Glutamatergic neuron (in vitro differentiated cells): ENCODE data around the gene GRIA2. TPM values are rescaled to one million over a fixed set of nuclear protein-coding genes. Genes with fewer than 3 reads are reported as not detected.
A peak's percentile ranks its signal among the peaks of the same experiment; 100 is the strongest.

Source experiments
- DNase-seq: peaks from one replicate; pipeline ENCODE4 v3.0.0; 2022
- H3K27ac Mint-ChIP-seq: one replicate; pipeline ENCODE4 v1.8.0; 2020; ENCODE audit warnings: mild to moderate bottlenecking, mixed read lengths, inconsistent platforms; ENCODE audit not compliant: unreplicated experiment
- H3K27me3 Mint-ChIP-seq: one replicate; pipeline ENCODE4 v1.8.0; 2020; ENCODE audit warnings: mild to moderate bottlenecking, moderate library complexity, mixed read lengths, inconsistent platforms; ENCODE audit not compliant: unreplicated experiment
- H3K36me3 Mint-ChIP-seq: one replicate; pipeline ENCODE4 v1.8.0; 2020; ENCODE audit warnings: mild to moderate bottlenecking, mixed read lengths, inconsistent platforms; ENCODE audit not compliant: unreplicated experiment
- H3K4me1 Mint-ChIP-seq: one replicate; pipeline ENCODE4 v1.8.0; 2020; ENCODE audit warnings: mild to moderate bottlenecking, low read depth, mixed read lengths, inconsistent platforms; ENCODE audit not compliant: unreplicated experiment
- H3K4me3 Mint-ChIP-seq: one replicate; pipeline ENCODE4 v1.8.0; 2020; ENCODE audit warnings: mild to moderate bottlenecking, mixed read lengths, inconsistent platforms; ENCODE audit not compliant: unreplicated experiment
- H3K9me3 Mint-ChIP-seq: one replicate; pipeline ENCODE4 v1.8.0; 2020; ENCODE audit warnings: mild to moderate bottlenecking, moderate library complexity, mixed read lengths, inconsistent platforms; ENCODE audit not compliant: unreplicated experiment
- total RNA-seq: library from RNA; stranded (reverse); fragmentation: NEBNext Ultra II Directional; extraction: Animal tissue kit (Norgen Biotek cat#: 25700); gene quantifications from one replicate; pipeline ENCODE4 v1.2.1, GENCODE V29; 2021; ENCODE audit not compliant: unreplicated experiment
- TF ChIP-seq, protein P1 (sequence below): fragments of 200-600 bp; sonication (generic); IDR thresholded peaks from one replicate; pipeline ENCODE4 v1.5.0; 2021; ENCODE audit not compliant: partially characterized antibody, unreplicated experiment

Gene GRIA2
- total RNA-seq, 1 donor from 2014 or later = 21.3 TPM

DNA sequence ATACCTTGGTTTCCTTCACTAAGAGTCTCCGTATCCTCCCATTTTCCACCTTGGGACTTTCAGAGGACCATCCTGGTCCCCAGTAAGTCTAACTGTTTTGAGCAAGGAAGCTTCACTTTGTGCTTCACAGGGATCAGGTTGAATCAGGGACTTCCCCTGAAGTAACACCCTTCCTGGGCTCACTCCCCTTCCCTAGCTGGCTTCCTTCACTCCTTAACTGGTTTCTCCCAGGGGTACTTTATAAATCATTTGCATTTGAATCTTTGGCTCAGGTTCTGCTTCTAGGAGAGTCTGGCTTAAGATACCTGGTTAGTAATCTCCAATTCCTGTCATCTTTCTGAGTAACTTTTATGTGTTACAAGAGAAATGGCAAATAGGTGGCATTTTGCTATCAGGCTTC is 24.5 kb upstream of the GRIA2 start:
- H3K4me1 Mint-ChIP-seq = no peaks in the 10 kb centered on the region
- no peaks in the 10 kb centered on the region for H3K9me3 Mint-ChIP-seq
- no peaks in the 10 kb centered on the region for H3K36me3 Mint-ChIP-seq
- H3K27me3 Mint-ChIP-seq = no peaks in the 10 kb centered on the region
- H3K27ac Mint-ChIP-seq = no peak overlapping the region
- H3K4me3 Mint-ChIP-seq = no peak overlapping the region
- TF ChIP-seq, protein P1, sequence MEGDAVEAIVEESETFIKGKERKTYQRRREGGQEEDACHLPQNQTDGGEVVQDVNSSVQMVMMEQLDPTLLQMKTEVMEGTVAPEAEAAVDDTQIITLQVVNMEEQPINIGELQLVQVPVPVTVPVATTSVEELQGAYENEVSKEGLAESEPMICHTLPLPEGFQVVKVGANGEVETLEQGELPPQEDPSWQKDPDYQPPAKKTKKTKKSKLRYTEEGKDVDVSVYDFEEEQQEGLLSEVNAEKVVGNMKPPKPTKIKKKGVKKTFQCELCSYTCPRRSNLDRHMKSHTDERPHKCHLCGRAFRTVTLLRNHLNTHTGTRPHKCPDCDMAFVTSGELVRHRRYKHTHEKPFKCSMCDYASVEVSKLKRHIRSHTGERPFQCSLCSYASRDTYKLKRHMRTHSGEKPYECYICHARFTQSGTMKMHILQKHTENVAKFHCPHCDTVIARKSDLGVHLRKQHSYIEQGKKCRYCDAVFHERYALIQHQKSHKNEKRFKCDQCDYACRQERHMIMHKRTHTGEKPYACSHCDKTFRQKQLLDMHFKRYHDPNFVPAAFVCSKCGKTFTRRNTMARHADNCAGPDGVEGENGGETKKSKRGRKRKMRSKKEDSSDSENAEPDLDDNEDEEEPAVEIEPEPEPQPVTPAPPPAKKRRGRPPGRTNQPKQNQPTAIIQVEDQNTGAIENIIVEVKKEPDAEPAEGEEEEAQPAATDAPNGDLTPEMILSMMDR = no peak
- DNase-seq = no peak

DNA sequence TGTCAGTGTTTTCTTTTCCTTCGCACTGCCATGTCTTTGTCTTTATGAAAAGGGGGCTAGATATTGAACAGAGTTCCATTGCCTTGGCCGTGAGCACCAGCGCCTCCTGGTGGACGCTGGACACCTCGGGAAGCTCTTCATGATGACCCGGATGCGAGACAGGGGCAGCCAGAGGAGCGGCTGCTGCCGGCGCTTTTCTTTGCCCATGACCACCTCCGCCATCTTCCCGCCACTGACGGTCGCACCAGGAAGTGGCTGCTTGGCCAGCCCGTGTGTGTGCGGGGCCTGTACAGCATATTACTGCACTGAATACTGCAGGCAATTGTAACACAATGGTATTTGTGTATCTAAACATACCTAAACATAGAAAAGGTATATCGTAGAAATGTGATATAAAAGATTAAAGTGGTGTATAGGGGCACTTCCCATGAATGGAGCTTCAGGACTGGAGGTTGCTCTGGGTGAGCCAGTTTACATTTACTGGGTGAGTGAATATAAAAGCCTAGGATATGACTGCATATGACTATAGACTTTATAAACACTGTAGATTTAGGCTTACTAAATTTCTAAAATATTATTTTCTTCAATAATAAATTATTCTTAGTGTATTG is 15.8 kb upstream of the GRIA2 start:
- Mint-ChIP-seq H3K4me3 (no peak overlapping the region), H3K4me1 (no peaks in the 10 kb centered on the region), H3K36me3 (no peaks in the 10 kb centered on the region), H3K27me3 (no peaks in the 10 kb centered on the region), H3K9me3 (no peaks in the 10 kb centered on the region), H3K27ac (no peak overlapping the region)
- TF ChIP-seq, protein P1 = peak; percentile 68
- DNase-seq = peak; percentile 75

DNA sequence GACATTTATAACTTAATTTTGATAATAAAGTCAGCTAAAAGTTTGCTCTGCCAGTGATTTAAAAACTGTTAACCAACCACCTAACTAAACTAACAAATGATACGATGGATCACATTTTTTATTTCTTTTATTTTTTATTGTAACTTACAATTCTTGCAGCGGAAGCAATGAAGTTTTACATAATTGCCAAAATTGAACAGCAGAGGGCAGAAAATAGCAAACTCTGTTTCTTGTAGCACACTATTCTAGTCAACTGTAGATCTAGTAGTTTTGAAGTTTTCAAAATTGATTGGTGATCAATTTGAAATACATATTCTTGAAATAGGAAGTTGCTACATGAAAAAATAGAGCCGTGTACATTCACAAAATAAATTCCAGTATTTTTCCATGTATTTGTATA is 2.8 kb upstream of the GRIA2 start:
- Mint-ChIP-seq H3K27ac (no peak overlapping the region), H3K9me3 (peaks cover 7% of the 10 kb centered on the region), H3K36me3 (no peaks in the 10 kb centered on the region), H3K4me3 (no peak overlapping the region), H3K4me1 (no peaks in the 10 kb centered on the region), H3K27me3 (peaks cover 9% of the 10 kb centered on the region)
- TF ChIP-seq, protein P1 = peak; percentile 79
- no peak for DNase-seq

DNA sequence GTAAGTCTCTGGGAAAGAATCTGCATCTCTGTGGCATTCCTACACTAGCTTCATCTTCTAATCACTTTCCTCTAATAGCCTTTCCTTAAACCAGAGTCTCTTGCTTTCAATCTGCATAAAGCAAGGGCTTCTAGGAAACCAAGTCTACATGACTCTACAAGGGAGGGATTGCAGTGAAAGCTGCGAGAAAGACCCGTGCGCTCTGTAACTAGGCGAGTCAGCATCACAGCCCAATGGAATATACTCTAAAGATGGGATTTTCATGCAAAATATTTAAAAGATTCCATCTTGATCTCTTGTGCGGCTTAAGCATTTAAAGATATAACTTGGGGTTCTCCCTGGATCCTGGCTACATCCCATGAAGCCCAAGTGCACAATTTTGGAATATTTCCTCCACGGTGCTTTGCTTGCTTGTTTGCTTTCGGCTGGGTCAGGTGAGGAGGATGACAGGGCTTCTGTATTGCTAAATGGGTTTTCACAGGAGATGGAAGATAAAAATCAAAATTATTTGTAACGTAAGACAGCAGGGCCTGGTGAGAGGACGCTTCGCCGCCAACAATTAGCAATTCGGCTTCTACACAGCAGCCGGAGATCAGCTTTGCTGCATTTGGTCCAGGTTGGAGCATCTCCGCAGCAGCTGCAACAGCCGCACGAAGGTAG is 687 bp upstream of the GRIA2 start:
- Mint-ChIP-seq H3K4me1 (peaks cover 4% of the 10 kb centered on the region), H3K4me3 (peak overlapping the region; percentile 77)
- no peak for DNase-seq

More for the DNA sequence above, 687 bp upstream of the GRIA2 start:
- no peaks in the 10 kb centered on the region for H3K36me3 Mint-ChIP-seq
- H3K27ac Mint-ChIP-seq = peak overlapping the region; percentile 2
- H3K9me3 Mint-ChIP-seq = peaks cover 7% of the 10 kb centered on the region
- peaks cover 14% of the 10 kb centered on the region for H3K27me3 Mint-ChIP-seq
- TF ChIP-seq, protein P1 = no peak
